NCI-H226 (cell line): ENCODE data around the gene ROBO3.
A peak's percentile ranks its signal among the peaks of the same experiment; 100 is the strongest.

ENCODE experiments used
- DNase-seq: peaks from one replicate; pipeline ENCODE4 v3.0.0-alpha.2; 2015

The ROBO3 gene

DNA sequence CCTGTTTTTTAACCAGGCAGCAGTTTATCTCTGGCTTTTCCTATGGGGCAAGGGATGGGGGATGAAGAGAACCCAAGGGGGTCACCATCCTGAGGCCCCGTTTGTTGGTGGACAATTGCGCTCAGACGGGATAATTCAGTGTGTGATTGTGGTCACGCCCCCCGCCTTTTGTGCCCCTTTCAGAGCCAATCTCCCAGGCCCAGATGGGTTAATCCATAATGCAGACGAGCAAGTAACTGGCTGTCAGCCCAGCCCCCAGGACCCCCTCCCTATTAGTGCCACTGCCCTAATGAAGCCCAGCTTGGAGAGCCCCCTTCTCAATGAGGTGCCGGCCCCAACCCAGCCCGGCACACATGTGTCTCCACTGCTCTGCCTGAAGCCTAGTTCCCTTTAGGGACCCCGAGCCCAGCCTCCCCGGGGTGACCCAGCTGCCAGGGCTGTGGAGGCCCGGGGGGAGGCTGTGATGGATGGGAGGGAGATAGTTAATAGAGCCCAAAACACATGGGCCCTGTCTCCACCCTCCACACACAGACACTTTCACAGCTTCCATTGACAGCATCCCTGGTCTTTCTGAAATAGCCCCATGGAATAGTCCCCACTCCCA is 19.1 kb upstream of the ROBO3 start:
- DNase-seq = no peak

DNA sequence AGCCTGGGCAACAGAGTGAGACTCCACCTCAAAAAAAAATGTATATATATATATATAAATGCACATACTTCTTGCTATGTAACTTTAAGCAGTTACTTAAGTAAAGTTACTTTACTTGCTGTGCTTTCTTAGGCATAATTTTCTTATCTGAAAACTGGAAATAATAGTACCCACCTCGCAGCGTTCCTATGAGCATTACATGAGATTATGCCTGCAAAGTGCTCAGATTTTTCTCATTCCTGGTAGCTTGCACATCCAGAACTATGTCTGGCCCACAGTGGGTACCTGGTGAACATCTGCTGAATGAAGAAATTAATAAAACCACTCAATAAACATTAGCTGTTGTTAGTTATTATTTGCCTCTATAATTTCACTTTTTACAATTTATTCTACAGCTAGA is 6.1 kb upstream of the ROBO3 start:
- no peak for DNase-seq

DNA sequence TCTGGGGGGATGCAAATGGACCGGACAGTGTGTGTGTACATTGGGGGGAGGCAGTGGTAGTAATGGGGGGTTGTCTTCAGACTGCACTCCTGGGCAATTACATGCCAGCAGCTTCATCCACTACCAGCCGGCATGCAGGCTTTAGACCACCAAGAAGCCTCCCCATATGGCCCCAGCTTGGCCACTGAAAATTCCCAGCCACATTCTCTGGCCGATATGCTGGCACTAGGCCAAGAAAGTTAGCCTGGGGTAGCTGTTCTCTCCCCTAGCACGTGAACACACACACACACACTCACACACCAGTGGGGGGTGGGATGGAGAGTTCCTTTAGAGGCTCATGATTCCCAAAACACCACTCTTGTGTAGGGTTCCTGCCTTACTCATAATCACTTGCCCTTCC is 3.6 kb upstream of the ROBO3 start:
- DNase-seq = no peak

DNA sequence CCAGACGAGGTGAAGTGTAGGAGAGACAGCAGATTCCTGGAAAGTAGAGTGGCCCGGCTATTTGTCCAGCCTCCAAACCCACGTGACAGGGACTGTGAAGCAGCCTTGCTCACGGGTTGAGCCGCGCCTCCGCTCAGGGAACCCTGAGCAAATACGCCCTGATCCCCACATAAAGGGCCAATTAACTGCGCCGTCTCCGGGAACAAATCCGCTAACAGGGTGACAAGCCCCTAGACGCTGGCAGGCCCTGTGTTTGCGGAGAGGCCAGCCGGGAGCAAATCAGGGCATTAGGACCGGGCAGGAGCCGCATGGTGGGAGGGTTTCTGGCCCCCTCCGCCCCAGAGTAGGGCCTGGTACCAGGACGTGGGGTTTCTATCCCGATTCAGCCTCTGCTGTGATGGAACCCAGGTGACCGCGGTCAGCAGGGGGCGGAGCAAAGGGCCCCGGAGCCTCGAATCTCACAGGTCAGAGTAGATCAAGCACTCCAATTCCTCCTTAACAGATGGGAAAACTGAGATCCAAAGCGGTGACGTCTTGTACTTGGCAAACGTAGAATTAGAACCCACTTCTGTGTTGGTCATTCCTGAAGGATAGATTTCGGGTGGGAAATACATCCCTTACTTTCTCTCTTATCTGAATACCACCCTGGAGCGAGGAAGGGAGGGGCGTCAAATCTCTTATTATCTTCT is 2.0 kb upstream of the ROBO3 start:
- no peak for DNase-seq

DNA sequence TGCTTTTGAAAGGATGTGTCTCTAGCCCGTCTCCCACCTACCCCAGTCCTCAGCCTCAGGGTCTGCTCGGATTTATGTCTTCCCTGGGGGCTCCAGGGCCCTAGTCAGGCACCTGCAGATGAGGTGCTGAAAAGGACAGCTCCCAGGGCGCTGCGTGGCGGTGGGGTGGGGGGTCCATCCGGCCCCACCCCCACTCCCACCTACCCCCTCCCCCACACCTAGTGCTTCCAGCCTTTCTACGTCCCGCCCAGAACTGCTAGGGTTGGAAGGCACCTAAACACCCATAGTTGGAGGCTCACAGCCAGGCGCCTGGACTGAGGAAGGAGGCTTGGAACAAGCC is 1.4 kb upstream of the ROBO3 start:
- DNase-seq = no peak

DNA sequence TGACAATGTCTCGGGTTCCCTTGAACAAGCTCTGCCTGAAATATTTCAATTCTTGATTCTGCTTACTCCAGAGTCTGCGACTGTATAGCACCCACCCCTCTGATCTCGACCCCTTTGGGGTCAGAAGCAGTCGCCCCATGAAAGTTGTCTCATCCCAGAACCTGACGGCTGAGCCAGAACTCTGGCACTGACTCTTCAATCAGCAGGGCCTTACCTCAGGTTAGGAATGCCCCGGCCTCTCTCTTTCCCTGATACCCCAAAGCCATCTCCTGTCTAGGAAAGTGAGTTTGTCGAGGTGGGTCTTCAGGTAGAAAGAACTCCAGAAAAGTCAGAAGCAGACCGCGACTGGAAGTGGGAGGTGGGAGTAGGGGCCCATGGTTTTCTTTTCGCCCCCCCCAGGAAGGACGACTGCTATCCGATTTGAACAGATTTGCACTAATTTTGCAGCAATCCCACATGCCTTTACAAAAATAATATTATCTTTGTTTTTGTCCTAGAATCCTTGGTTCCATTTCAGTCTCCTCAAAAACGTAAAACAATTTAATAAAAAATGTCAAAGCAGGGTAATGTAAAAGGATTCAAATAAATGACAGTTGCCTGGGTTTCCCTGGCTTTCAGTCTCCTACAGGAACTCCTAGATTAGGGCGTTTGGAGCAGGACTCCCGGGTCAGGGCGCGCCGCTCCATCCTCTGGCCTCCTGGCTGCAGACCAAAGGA is 898 bp upstream of the ROBO3 start:
- no peak for DNase-seq

DNA sequence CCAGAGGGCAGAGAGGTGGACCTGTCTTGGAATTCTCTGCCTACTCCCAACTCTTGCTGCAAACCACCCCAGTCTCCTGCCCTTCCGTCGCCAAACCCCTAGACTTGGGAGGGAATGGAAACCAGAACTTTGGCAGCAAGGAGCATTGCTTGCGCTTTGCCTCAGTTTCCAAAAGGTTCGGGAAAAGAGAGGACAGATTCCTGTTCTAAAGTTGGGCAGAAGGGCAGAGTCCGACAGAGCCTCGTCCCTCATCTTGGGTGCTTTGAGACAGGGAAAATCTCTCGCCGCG is 396 bp upstream of the ROBO3 start:
- DNase-seq = no peak

DNA sequence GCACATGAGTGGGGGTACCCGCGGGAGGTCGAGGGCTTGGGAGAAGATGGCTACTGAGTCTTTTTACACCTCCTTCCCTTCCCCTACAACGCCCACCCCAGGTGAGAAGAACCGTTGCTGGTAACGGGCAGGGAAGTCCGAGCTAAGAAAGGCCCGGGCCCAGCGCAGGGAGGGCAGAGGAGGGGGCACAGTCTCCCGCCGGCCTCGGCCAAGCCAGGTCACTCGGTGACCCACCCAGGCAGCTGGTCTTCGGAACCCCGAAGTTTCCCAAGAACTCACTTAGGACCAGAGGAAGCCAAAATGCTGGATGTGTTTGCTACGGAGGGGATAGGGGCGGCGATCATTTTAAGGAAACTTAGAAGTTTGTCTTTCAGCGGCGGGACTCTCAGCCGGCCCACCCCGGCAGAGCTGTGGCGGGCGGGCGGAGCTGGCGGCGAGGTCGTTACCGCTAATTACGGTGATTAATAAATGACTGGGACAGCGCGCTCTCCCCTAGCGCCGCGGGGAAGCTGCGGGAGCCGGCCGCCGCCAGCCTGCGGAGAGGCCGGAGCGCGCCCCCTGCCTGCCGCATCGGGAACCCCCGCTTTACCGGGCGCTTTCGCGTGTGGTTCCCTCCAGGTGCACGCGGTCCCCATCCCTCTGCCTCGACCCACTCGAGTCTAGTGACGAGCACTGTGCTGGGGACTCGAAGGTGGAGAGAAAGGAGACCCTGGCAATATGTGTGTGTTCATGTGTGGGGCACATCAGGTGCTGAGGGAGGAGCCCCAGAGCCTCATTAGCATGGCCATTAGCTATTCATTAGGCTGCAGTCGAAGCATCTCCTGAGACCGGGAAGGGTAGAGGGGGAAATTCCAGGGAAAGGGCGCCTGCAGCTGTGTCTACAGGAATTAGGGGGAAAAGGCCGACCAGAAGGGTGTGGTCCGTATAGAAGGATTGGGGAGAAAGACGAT is 945 bp downstream of the ROBO3 start:
- no peak for DNase-seq

DNA sequence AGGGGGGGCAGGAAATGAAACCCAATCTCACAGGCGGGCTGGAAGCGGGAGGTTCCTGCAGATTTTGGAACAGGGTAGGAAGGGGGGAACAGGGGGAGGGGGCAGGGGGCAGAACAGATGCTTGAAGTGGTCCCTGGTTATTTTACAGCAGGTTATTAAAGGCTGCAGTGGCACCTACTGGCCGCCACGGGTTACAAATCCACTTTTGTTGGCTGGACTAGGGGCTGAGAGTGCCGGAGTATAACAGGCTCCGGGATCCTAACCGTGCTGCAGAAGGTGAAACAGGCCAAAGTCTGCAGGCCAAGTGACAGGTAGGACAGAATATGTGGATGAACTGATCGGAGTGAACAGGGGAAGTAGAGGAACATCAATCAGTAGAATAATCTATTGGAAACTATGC is 2.5 kb downstream of the ROBO3 start:
- no peak for DNase-seq

DNA sequence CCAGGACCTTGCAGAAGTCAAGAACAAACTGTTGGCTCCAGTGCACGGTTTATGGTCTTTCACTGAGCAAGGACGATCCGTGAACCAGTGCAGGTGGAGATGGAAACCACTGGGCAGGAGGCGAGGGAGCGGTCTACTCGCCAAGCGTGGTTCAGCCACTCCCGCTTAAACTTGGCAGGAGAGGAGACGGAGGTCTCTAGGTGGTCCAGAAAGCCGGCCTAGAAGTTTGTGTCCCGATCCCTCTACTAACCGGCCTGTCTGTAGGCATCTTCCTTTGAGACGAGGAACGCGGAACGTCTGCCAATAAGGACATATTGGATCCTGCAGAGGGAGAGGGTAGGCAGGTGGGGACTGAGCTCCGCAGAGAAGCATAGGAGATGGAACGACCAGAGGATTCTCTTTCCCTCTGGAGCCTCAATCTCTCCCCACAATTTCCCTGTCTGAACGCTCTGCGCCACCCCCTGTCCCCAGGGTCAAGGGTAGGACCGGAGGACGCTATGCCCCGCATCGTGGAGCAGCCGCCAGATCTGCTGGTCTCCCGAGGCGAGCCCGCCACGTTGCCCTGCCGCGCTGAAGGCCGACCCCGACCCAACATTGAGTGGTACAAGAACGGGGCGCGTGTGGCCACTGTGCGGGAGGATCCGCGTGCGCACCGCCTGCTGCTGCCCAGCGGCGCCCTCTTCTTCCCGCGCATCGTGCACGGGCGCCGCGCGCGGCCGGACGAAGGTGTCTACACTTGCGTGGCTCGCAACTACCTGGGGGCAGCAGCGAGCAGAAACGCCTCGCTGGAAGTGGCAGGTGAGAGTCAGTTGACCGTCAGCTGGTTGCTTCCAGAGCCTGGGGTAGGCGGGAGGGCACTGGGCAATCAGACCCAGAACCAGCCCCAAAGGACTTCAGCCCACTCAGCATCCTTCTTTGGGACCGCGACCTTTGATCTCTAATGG is 3.4 kb downstream of the ROBO3 start:
- DNase-seq = no peak

DNA sequence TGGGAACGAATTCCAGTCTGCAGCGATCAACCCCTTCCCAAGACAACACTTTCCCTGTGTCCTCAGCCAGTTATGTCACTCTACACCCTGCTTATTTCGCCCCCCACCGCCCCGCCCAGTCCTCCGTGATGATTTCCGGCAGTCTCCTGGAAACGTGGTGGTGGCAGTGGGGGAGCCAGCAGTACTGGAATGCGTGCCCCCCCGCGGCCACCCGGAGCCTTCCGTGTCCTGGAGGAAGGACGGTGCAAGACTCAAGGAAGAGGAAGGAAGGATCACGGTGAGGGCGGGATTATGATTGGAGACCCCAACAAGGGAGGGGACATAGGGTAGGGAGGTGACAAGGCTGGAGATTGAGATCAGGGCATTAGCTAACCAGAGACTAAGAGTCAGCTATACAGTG is 4.1 kb downstream of the ROBO3 start:
- DNase-seq = no peak

DNA sequence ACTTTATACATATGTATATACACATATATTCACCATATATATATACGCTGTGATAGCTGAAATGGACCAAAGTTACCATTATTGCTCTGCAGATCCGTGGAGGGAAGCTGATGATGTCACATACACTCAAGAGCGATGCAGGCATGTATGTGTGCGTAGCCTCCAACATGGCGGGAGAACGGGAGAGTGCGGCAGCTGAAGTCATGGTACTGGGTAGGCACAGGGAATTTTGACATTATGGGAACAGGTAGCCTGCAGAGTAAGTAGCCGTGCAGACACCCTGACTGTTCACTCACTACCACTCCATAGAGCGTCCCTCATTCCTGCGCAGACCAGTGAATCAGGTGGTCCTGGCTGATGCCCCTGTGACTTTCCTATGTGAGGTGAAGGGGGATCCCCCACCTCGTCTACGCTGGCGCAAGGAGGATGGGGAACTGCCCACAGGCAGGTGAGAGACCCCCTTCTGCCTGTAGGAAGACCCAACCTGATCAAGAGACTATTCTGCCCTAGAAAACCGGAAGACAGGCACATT is 4.7 kb downstream of the ROBO3 start:
- no peak for DNase-seq

DNA sequence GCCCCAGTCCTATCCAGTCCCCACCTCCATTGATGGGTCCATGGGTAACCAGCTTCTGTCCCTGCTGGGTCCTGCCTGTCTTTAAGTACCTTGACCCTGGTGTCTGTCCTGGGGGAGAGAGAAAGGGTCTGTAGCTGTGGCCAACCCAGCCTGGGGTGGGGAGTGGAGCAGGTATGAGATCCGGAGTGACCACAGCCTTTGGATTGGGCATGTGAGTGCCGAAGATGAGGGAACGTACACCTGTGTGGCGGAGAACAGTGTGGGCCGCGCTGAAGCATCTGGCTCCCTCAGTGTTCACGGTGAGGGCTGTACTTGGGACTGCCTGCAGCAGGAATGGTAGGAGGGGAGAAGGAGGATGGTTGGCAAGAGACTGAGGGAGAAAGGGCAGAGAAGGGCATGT is 5.2 kb downstream of the ROBO3 start:
- no peak for DNase-seq

DNA sequence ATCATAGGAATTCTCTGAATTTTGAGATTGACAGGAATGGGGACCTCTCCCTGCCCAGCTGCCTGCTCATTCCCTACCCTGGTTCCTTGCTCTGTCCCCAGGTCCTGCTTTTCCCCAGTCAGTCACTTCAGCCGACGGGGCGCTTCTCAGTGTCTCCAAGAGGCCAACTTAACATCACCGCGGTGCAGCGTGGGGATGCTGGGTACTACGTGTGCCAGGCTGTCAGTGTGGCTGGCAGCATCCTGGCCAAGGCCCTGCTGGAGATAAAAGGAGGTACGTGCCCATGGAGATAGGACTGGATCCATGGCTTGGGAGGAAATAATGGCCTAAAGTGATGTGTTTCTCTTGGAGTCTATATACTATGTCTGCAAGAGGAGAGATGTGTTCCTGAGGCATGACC is 7.0 kb downstream of the ROBO3 start:
- no peak for DNase-seq

DNA sequence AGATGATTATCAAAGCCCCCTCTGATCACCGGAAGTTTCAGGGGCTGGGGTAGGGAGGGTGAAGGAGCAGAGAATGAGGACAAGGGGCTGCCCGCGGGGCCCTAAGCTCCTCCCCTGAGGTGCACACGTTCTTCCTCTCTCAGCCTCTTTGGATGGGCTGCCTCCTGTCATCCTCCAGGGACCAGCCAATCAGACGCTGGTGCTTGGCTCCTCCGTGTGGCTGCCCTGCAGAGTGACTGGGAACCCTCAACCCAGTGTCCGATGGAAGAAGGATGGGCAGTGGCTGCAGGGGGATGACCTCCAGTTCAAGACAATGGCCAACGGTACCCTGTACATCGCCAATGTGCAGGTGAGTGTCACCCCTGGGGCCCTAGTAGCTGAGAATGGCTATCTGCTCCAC is 7.5 kb downstream of the ROBO3 start:
- no peak for DNase-seq

DNA sequence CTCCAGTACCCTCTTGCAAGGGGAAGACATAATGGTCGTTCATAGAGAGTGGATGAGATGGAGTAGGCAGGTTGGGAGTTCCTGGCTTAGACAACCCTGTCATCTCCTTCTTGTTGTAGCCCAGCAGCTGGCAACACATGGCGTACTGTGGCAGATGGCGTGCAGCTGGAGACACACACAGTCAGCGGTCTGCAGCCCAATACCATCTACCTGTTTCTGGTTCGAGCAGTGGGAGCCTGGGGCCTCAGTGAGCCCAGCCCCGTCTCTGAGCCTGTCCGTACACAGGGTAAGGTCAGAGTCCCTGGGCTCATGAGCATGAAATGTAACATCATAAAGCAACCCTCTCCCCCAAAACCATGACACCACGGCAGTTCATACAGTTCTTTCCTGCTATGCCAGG is 8.7 kb downstream of the ROBO3 start:
- DNase-seq = no peak

DNA sequence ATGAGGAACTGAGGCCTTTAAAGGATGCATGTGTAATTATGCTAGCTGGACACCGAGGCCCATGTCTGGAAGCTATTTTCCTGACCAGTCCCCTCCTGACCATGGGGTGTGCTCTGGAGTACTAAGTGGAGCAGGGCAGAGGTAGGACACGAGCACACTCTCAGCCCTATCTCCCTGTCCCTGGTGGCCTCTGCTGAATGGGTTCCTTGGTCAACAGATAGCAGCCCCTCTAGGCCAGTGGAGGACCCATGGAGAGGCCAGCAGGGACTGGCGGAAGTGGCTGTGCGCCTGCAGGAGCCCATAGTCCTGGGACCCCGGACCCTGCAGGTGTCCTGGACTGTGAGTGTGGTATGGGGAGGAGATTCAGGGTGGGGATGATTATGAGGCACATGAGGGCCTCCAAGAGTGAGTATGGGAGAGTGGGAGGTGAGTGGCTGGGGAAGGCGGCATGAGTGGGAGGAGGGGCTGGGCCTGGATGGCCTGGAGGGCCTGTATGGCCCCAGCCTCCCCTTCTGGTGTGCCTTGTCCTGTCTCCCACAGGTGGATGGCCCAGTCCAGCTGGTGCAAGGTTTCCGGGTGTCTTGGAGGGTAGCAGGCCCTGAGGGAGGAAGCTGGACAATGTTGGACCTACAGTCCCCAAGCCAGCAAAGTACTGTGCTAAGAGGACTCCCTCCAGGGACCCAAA is 9.5 kb downstream of the ROBO3 start:
- no peak for DNase-seq

DNA sequence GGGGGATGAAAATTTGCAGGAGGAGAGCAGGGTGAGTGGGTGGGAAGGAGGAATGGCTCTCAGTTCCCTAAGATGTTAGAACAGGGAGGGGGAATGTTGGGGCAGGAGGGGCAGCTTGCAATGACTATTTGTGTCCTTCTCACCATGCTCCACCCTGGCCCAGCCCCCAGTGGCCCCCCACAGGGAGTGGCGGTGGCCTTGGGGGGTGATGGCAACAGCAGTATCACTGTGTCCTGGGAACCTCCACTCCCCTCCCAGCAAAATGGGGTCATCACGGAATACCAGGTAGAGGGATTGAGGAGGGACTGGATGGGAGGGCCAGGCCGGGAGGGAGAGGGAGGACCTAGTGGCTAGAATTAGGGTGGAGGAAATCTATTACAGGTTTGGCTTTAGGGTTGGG is 10.2 kb downstream of the ROBO3 start:
- DNase-seq = no peak

DNA sequence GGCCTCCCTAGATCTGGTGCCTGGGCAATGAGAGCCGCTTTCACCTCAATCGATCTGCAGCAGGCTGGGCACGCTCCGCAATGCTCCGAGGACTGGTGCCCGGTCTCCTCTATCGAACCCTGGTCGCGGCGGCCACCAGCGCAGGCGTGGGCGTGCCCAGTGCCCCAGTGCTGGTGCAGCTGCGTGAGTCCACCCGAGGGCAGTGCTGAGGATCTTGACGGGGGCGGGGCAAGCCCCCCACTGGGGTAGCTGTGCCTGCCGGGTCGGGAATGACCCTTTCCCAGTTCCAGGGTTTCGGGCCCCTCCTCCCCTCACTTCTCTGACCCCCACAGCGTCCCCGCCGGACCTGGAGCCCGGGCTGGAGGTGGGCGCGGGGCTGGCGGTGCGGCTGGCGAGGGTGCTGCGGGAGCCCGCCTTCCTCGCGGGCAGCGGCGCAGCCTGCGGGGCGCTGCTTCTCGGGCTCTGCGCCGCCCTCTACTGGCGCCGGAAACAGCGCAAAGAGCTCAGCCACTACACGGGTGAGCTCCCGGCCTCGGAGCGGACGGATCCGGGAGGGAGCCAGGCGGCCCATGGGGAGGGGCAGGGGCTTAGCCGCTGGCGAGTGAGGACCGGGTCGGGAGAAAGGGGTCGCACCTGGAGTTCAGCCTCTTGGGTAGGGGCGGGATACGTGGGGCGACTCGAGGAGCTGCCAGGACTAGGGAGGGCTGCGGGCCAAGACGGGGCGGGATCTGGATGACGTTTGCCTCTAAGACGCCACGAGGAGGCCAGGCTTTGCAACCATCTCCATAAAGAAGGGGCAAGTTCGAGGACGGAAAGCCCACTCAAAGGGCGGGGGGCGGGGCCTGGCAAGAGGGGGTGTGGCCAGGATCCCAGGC is 10.9 kb downstream of the ROBO3 start:
- peak; percentile 85 for DNase-seq

DNA sequence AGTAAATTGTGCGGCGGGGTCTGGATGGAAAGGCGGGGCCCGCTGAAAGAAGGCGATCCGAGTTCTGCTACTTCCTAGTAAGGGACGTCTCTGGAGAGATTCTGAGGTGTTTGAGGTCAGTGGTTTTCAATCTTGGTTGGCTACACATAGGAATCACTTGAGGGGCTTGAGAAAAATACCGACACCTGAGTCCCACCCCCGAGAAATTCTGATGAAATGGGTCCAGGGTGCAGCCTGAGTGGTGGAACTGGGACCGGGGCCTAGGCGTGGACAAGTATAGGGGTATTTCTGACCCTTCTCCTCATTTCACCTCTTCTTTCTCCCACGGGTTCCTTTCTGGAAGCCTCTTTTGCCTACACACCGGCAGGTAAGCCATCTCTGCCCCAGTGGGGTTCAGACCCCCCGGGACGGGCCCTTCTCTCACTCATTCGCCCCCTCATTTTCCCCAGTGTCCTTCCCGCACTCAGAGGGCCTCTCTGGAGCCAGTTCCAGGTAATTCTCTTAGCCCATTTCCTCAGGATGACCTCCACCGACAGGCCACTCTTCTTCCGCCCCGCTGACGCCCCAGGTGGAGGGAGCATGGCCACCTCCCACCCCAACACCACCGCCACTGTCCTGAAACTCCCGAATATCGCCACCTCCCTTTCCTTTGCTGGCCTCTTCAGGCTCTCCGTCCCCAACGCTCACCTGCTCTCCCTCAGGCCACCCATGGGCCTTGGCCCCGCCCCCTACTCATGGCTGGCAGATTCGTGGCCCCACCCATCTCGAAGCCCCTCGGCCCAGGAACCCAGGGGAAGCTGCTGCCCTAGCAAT is 11.8 kb downstream of the ROBO3 start:
- DNase-seq = no peak
